HL-60 (cell line): ENCODE results near the gene PDE6B.

ENCODE experiments used
- CTCF ChIP-seq: IDR thresholded peaks from one replicate; pipeline ENCODE4 v1.5.1; 2011; ENCODE audit warnings: low read length, control low read depth, inconsistent platforms; ENCODE audit not compliant: insufficient read depth
- GABPA ChIP-seq: IDR thresholded peaks from 2 replicates; pipeline ENCODE4 v1.6.1; 2012; ENCODE audit warnings: low read depth
- POLR2AphosphoS5 ChIP-seq: IDR thresholded peaks from 2 replicates; pipeline ENCODE4 v1.6.1; 2012; ENCODE audit warnings: low read depth
- REST ChIP-seq: IDR thresholded peaks from 2 replicates; pipeline ENCODE4 v1.6.1; 2012; ENCODE audit warnings: low read depth; ENCODE audit not compliant: insufficient replicate concordance
- SPI1 ChIP-seq: IDR thresholded peaks from 2 replicates; pipeline ENCODE4 v1.6.1; 2012; ENCODE audit warnings: low read depth, mild to moderate bottlenecking, borderline replicate concordance

GRCh38 chr4:708631-708933 is 83.2 kb downstream of the PDE6B start:
- TF ChIP-seq CTCF (no peak), REST (no peak), GABPA (no peak), POLR2AphosphoS5 (no peak), SPI1 (no peak)
